ENCODE results near the gene ASPHD1. TPM values are rescaled to one million over a fixed set of nuclear protein-coding genes. Genes with fewer than 3 reads are reported as not detected.
"Not testable (repeated sequence)": the region's sequence is repeated elsewhere in the genome, so short reads cannot be mapped to it uniquely, and the experiment has no call there.

Gene ASPHD1
- total and polyA plus RNA-seq, 2 of the 8 experiments (the other 6 are each of a cell fraction or from before 2014, with no cell fraction given): 14.5 to 18.6 TPM

- H3K14ac ChIP-seq (ENCODE audit: insufficient read length); H3K4me2 ChIP-seq (ENCODE audit: insufficient read depth in 1 of 2, low read depth in 2 of 2, low read length in 2 of 2); H3K27me3 ChIP-seq (replicated peaks in 1 of 4; ENCODE audit: control insufficient read depth in 3 of 4, extremely low read depth in 1 of 4, insufficient read depth in 3 of 4, low read length in 3 of 4); DNase-seq (ENCODE audit: low read depth in 1 of 2, low spot score in 2 of 2); H2BK20ac ChIP-seq (ENCODE audit: low read length); H2AK5ac ChIP-seq (ENCODE audit: low read depth, low read length); H2BK5ac ChIP-seq (ENCODE audit: low read depth, low read length); FAIRE-seq; H4K91ac ChIP-seq (replicated peaks; ENCODE audit: insufficient read length, low read length); H2BK15ac ChIP-seq (ENCODE audit: low read length); H3K27ac ChIP-seq (ENCODE audit: low read depth, low read length); H2BK120ac ChIP-seq (replicated peaks; ENCODE audit: low read depth, low read length); H3K36me3 ChIP-seq (ENCODE audit: control insufficient read depth in 2 of 4, insufficient read depth in 4 of 4, low read length in 3 of 4); H3K9ac ChIP-seq (replicated peaks in 1 of 4; ENCODE audit: extremely low read depth in 1 of 4, low read depth in 3 of 4, low read length in 3 of 4); H3K4me3 ChIP-seq (ENCODE audit: extremely low read depth in 1 of 4, insufficient read depth in 2 of 4, low read depth in 3 of 4, low read length in 4 of 4); H3K18ac ChIP-seq (ENCODE audit: extremely low read depth, low read length); H3K23me2 ChIP-seq (ENCODE audit: low read depth, low read length); H3K79me2 ChIP-seq (ENCODE audit: control insufficient read depth in 1 of 2, insufficient read depth in 2 of 2, low read length in 2 of 2); H4K8ac ChIP-seq (ENCODE audit: extremely low read depth, insufficient read depth, low read length); H3K79me1 ChIP-seq (ENCODE audit: low read depth, low read length); H2BK12ac ChIP-seq (ENCODE audit: low read depth, low read length); H2AFZ ChIP-seq (ENCODE audit: low read length); H3K4me1 ChIP-seq (replicated peaks in 1 of 4; ENCODE audit: control insufficient read depth in 3 of 4, insufficient read depth in 4 of 4, low read length in 3 of 4); H3K4ac ChIP-seq (replicated peaks; ENCODE audit: insufficient read length, low read depth, low read length); H3K23ac ChIP-seq (ENCODE audit: insufficient read length); H3K56ac ChIP-seq (replicated peaks; ENCODE audit: insufficient read length, low read depth, low read length); H3K9me3 ChIP-seq (ENCODE audit: insufficient read depth in 2 of 2, low read depth in 1 of 2, low read length in 1 of 2); H4K5ac ChIP-seq (ENCODE audit: insufficient read length, low read depth, low read length); H4K20me1 ChIP-seq (replicated peaks in 1 of 2; ENCODE audit: control insufficient read depth in 1 of 2, insufficient read depth in 2 of 2, low read length in 2 of 2): not testable (repeated sequence)
- POLR2A ChIA-PET (ENCODE audit: partially characterized antibody): interaction anchor here (1.0 to 6.4 kb wide), 7 partner anchors 10 to 100 kb away, joined by 3 to 52 read pairs (median 3); partner anchors contain the start of genes ASPHD1, HIRIP3, INO80E and SEZ6L2
- 74% methylated on average over 6 of the region's 6 CpGs; no CpG with 5 or more reads in 1 of the 2 experiments for WGBS, 2 experiments (ENCODE audit: extremely low coverage in 1 of 2, insufficient coverage in 1 of 2, insufficient read length in 1 of 2, insufficient replicate concordance in 2 of 2, low coverage in 1 of 2, low lambda C conversion rate in 2 of 2, missing lambda C conversion rate in 1 of 2)
- CTCF ChIA-PET (ENCODE audit: partially characterized antibody): interaction anchor here (1.3 to 2.7 kb wide), 4 partner anchors 13 to 67 kb away, joined by 4 to 14 read pairs (median 8); partner anchors contain the start of gene KCTD13
Observed at GRCh38 chr16:29909851-29910250, 9.6 kb downstream of the ASPHD1 start.

Measured in H1 (cell line).